Naive thymus-derived CD8-positive, alpha-beta T cell (primary cell): ENCODE data around the gene OR5C1. TPM values are rescaled to one million over a fixed set of nuclear protein-coding genes. Genes with fewer than 3 reads are reported as not detected.
"Not testable (repeated sequence)": the region's sequence is repeated elsewhere in the genome, so short reads cannot be mapped to it uniquely, and the experiment has no call there.

Source experiments
- ATAC-seq, 2 donors: fragments of 150-1000 bp; cut with Tn5 transposase in 1 of 2; sonication (Bioruptor Pico), chemical (Tn5 transposase) in 1 of 2; 1 replicate in 1 of 2; 2 replicates in 1 of 2; pipeline ENCODE4 v1.10.0; 2021; ENCODE audit warnings: mild to moderate bottlenecking in 2 of 2, moderate library complexity in 2 of 2
- POLR2A ChIA-PET: fragments of 350-600 bp; sonication (Branson Sonifier 250); formaldehyde crosslinking; loops from one replicate; lab custom pipeline; 2021; ENCODE audit warnings: antibody characterized with exemption; lab: Charles Lee
- DNase-seq, 10 donors: peaks; one replicate each; pipeline versions ENCODE4 v3.0.0 to v3.0.0-alpha.2; 2020 to 2022
- H3K27ac Mint-ChIP-seq, 10 donors: one replicate each; pipeline ENCODE4 v1.8.0; 2020 to 2022; ENCODE audit warnings: mild to moderate bottlenecking in 10 of 10, mixed read lengths in 10 of 10, moderate library complexity in 4 of 10, inconsistent platforms in 1 of 10
- H3K27me3 Mint-ChIP-seq, 5 donors: one replicate each; pipeline ENCODE4 v1.8.0; 2021 to 2022; ENCODE audit warnings: mixed read lengths in 5 of 5
- H3K36me3 Mint-ChIP-seq, 3 donors: one replicate each; pipeline ENCODE4 v1.8.0; 2020 to 2022; ENCODE audit warnings: mixed read lengths in 3 of 3, mild to moderate bottlenecking in 2 of 3, inconsistent platforms in 1 of 3
- H3K4me1 Mint-ChIP-seq, 4 donors: one replicate each; pipeline ENCODE4 v1.8.0; 2021 to 2022; ENCODE audit warnings: mixed read lengths in 4 of 4
- H3K4me3 Mint-ChIP-seq, 10 donors: one replicate each; pipeline ENCODE4 v1.8.0; 2020 to 2022; ENCODE audit warnings: mild to moderate bottlenecking in 10 of 10, mixed read lengths in 10 of 10, moderate library complexity in 6 of 10, inconsistent platforms in 1 of 10
- H3K9me3 Mint-ChIP-seq, 9 donors: one replicate each; pipeline ENCODE4 v1.8.0; 2020 to 2022; ENCODE audit warnings: mixed read lengths in 9 of 9, mild to moderate bottlenecking in 3 of 9, inconsistent platforms in 1 of 9, moderate library complexity in 1 of 9
- polyA plus RNA-seq, 3 donors: library from polyadenylated mRNA; unstranded; fragments of 300-500 nt; fragmentation: Illumina TruSeq; gene quantifications; one replicate each; pipeline ENCODE4 v1.2.3, GENCODE V29; 2021
- total RNA-seq, 8 experiments: library from RNA in 2 of 8; stranded (reverse) in 2 of 8; gene quantifications; one replicate each; pipeline ENCODE4 v1.2.3 and lab custom pipeline; 2021 to 2026

Gene OR5C1
- total and polyA plus RNA-seq, 5 experiments from 2014 or later: not detected

DNA sequence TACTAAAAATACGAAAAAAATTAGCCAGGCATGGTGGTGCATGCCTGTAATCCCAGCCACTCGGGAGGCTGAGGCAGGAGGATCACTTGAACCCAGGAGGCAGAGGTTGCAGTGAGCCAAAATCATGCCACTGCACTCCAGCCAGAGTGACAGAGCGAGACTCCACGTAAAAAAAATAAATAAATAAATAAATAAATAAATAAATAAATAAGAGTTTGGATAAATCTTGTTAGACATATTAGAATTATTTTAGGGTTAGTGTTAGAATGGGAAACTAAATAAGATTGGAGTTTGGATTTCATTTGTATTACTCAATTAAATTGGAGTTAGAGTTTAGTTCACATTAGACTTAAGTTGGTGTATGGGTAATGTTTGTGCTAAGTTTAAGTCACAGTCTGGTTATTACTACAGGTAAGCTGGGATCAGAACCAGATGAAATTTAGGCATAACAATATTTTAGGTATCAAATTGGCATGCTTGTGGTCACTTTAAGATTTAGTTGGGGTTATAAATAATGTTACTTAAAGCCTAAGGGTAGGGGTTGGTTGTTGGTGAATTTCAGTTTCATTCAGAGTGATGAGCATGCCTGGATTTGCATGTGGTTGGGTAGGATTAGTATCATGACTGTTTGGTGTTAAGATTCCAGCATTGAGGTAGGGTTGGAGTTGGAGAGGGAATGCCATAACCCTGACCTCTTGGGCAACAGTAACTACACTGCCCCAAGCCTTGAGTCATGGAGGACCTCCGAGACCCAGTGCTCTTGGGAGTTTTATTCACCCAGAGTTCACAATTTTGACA is 3.3 kb downstream of the OR5C1 start:
- POLR2A ChIA-PET: no interaction called here
- Mint-ChIP-seq H3K4me1 (peaks cover 0 to 3% (median 0%) of the 10 kb centered on the region in 4 donors), H3K27ac (no peak overlapping the region)

DNA sequence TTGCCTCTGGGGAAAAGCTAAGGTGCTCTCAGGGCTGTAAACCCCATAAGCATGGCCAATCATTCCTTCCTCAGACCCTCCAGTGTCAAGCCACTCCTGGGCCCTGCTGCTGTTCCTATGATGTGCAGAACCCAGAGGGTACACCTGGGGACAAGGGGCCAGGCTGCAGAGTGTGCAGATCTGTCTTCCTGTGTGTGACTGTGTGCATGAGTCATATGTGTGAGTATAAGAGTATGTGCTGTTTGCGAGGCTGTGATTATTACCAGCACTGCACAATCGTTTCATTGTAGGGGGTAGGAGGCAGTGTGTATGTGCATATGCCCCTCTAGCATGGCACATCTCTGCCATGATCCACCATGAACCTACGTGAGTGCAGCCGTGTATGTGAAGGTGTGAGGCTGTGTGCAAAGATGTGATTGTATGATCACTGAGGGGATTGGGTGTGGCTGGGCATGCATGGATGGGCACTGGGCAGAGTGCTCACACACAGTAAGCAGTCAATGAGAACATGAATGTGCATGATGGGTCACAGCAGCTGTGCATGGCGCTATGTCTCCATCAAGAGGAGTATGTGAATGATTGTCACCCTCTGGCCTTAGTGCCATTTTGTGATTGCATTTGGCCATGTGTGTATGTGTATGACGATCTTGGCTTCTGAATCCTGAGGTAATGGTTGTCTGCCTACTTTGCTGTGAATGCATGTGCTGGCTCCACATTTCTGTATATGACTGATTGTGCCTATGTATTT is 8.8 kb downstream of the OR5C1 start:
- no peak for DNase-seq
- POLR2A ChIA-PET: no interaction called here
- H3K9me3 Mint-ChIP-seq: no peaks in the 10 kb centered on the region

More for the DNA sequence above, 3.3 kb downstream of the OR5C1 start:
- Mint-ChIP-seq H3K27me3 (peaks cover 0 to 10% (median 0%) of the 10 kb centered on the region in 5 donors), H3K36me3 (peaks cover 0 to 4% (median 0%) of the 10 kb centered on the region in 3 donors), H3K9me3 (no peaks in the 10 kb centered on the region), H3K4me3 (no peak overlapping the region)
- DNase-seq: no peak
- ATAC-seq: no peak

GRCh38 chr9:122800066-122801060 is 11.6 kb downstream of the OR5C1 start, which contains the start of gene OR1K1:
Gene OR1K1 (plus strand): TSS chr9:122800123. CDS start chr9:122800123, 0 bp downstream.
- H3K27ac Mint-ChIP-seq: peak within 1 kb of the TSS in 1 of 10 donors; percentile 41
- H3K9me3 Mint-ChIP-seq: no peaks in the 10 kb centered on the region
- H3K36me3 Mint-ChIP-seq: peaks cover 0 to 2% (median under 1%) of the 10 kb centered on the region in 3 donors
- POLR2A ChIA-PET: no interaction called here
- no peaks in the 10 kb centered on the region for H3K4me1 Mint-ChIP-seq
- H3K4me3 Mint-ChIP-seq: no peak within 1 kb of the TSS
- no peak for DNase-seq
- no peaks in the 10 kb centered on the region for H3K27me3 Mint-ChIP-seq
- no peak for ATAC-seq

More for the DNA sequence above, 8.8 kb downstream of the OR5C1 start:
- peaks cover 0 to 2% (median 0%) of the 10 kb centered on the region in 3 donors for H3K36me3 Mint-ChIP-seq
- peak overlapping the region in 1 of 10 donors; percentile 48 for H3K27ac Mint-ChIP-seq
- H3K4me3 Mint-ChIP-seq: no peak overlapping the region
- peaks cover 0 to 1% (median 0%) of the 10 kb centered on the region in 4 donors for H3K4me1 Mint-ChIP-seq
- ATAC-seq: no peak
- H3K27me3 Mint-ChIP-seq: peaks cover 0 to 5% (median 0%) of the 10 kb centered on the region in 5 donors

DNA sequence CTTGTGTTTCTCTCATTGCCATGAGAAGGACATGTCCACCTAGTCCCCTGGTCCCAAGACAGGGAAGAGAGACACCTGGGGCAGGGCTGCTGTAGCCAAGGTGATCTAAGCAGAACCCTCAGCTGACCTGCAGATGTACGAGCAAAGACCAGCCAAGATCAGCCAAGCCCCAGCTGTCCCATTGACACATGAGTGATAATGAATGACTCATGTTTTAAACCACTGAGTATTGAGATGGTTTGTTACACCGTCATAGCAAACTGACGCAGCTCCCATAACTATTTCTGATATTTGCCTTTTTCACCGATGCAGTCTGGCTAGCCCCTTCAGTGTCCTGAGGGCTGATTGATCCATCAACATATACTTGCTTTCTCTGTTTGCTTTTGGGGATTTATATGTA is 17.9 kb downstream of the OR5C1 start:
- no peaks in the 10 kb centered on the region for H3K27me3 Mint-ChIP-seq
- POLR2A ChIA-PET: no interaction called here
- H3K4me1 Mint-ChIP-seq: peaks cover 4 to 20% (median 14%) of the 10 kb centered on the region in 4 donors
- peak overlapping the region in 1 of 10 donors; percentile 75 for H3K27ac Mint-ChIP-seq
- no peaks in the 10 kb centered on the region for H3K9me3 Mint-ChIP-seq
- H3K36me3 Mint-ChIP-seq: peaks cover 0 to 7% (median 2%) of the 10 kb centered on the region in 3 donors
- ATAC-seq: no peak
- no peak overlapping the region for H3K4me3 Mint-ChIP-seq
- no peak for DNase-seq

DNA sequence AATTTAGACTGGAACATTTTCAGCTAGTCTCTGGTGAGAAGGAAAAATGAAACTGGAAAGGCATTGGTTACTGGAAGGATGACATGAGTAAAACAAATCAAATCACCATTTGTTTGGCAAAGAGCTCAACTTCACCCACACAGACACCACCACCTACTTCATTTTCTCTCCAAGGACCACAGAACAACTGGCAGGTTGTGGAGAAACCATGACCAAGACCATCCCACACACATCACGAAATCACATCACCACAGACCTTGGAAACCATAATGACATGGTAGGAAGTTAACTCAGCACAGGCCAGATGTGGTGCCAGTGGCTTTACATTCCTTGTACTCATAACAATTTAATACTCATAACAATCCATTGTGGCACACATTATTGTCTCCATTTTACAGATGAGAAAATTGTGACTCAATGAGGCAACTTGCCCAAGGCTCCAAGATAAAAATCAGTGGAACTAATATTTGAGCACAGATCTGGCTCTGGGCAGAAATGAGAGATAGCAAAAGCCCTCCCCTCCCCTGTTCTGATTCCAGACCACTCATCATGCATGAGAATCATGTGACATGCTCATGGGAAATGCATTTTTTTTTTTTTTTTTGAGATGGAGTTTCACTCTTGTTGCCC is 18.7 kb downstream of the OR5C1 start:
- Mint-ChIP-seq H3K27ac (peak overlapping the region in 2 of 10 donors; percentile 2 to 75), H3K4me1 (peaks cover 4 to 20% (median 14%) of the 10 kb centered on the region in 4 donors)

GRCh38 chr9:122808141-122808540 is 19.4 kb downstream of the OR5C1 start:
- ATAC-seq (peak; percentile 22 to 56), DNase-seq (peak in 1 of 10 donors; percentile 18)
- Mint-ChIP-seq H3K27ac (peak overlapping the region in 1 of 10 donors; percentile 75), H3K27me3 (no peaks in the 10 kb centered on the region), H3K4me1 (peaks cover 4 to 20% (median 14%) of the 10 kb centered on the region in 4 donors), H3K9me3 (no peaks in the 10 kb centered on the region), H3K4me3 (peak overlapping the region in 3 of 10 donors; percentile 4 to 41 (median 20)), H3K36me3 (peaks cover 0 to 7% (median 2%) of the 10 kb centered on the region in 3 donors)
- POLR2A ChIA-PET: no interaction called here

More for the DNA sequence above, 18.7 kb downstream of the OR5C1 start:
- Mint-ChIP-seq H3K36me3 (peaks cover 0 to 7% (median 2%) of the 10 kb centered on the region in 3 donors), H3K27me3 (no peaks in the 10 kb centered on the region), H3K4me3 (no peak overlapping the region), H3K9me3 (no peaks in the 10 kb centered on the region)
- ATAC-seq (no peak), DNase-seq (no peak)
- POLR2A ChIA-PET: no interaction called here

- not testable (repeated sequence) for H3K27me3 Mint-ChIP-seq, H3K4me3 Mint-ChIP-seq
Measured at GRCh38 chr9:122809261-122809660, 20.5 kb downstream of the OR5C1 start.

GRCh38 chr9:122810306-122810946 is 21.7 kb downstream of the OR5C1 start:
- DNase-seq: peak; percentile 55 to 81 (median 72)
- Mint-ChIP-seq H3K36me3 (peaks cover 0 to 7% (median 1%) of the 10 kb centered on the region in 3 donors), H3K27ac (no peak overlapping the region), H3K4me1 (peaks cover 7 to 29% (median 20%) of the 10 kb centered on the region in 4 donors), H3K9me3 (no peaks in the 10 kb centered on the region), H3K4me3 (no peak overlapping the region), H3K27me3 (no peaks in the 10 kb centered on the region)
- ATAC-seq: peak; percentile 93 to 96
- POLR2A ChIA-PET: interaction anchor here (1.1 kb wide), 1 partner anchor 348 kb away, joined by 3 read pairs; no protein-coding TSS in a partner anchor

More at GRCh38 chr9:122809261-122809660, 20.5 kb downstream of the OR5C1 start:
- ATAC-seq, H3K27ac Mint-ChIP-seq, DNase-seq, H3K9me3 Mint-ChIP-seq, H3K36me3 Mint-ChIP-seq, POLR2A ChIA-PET: not testable (repeated sequence)
- H3K4me1 Mint-ChIP-seq: peaks cover 4 to 20% (median 14%) of the 10 kb centered on the region in 4 donors

- Mint-ChIP-seq H3K36me3 (peaks cover 0 to 3% (median 0%) of the 10 kb centered on the region in 3 donors), H3K9me3 (no peaks in the 10 kb centered on the region), H3K4me3 (no peak overlapping the region), H3K27ac (no peak overlapping the region), H3K4me1 (peaks cover 15 to 40% (median 34%) of the 10 kb centered on the region in 4 donors), H3K27me3 (no peaks in the 10 kb centered on the region)
- ATAC-seq: no peak
- POLR2A ChIA-PET: interaction anchor here (0.7 kb wide), 1 partner anchor 18 kb away, joined by 3 read pairs; no protein-coding TSS in a partner anchor
- no peak for DNase-seq
Measured at GRCh38 chr9:122812736-122813135, 24.0 kb downstream of the OR5C1 start.

GRCh38 chr9:122814545-122814944 is 25.8 kb downstream of the OR5C1 start:
- peak overlapping the region in 4 of 10 donors; percentile 8 to 29 (median 20) for H3K4me3 Mint-ChIP-seq
- H3K9me3 Mint-ChIP-seq: no peaks in the 10 kb centered on the region
- H3K27ac Mint-ChIP-seq: peak overlapping the region; percentile 40 to 95 (median 78)

More at GRCh38 chr9:122814545-122814944, 25.8 kb downstream of the OR5C1 start:
- Mint-ChIP-seq H3K36me3 (peaks cover 0 to 8% (median 0%) of the 10 kb centered on the region in 3 donors), H3K27me3 (no peaks in the 10 kb centered on the region), H3K4me1 (peaks cover 11 to 31% (median 23%) of the 10 kb centered on the region in 4 donors)
- POLR2A ChIA-PET: interaction anchor here (0.9 kb wide), 1 partner anchor 350 kb away, joined by 3 read pairs; no protein-coding TSS in a partner anchor
- ATAC-seq: no peak
- DNase-seq: no peak
